ENCODE measurements around the gene ARHGAP27. TPM values are rescaled to one million over a fixed set of nuclear protein-coding genes. Genes with fewer than 3 reads are reported as not detected.

ARHGAP27 gene
- polyA plus RNA-seq, 1 experiment = 2.3 TPM

- ChIA-PET POLR2A (no interaction called here), CTCF (interaction anchor here (0.6 to 6.4 kb wide), 17 partner anchors 8 to 177 kb away, joined by 3 to 50 read pairs (median 4); no protein-coding TSS in a partner anchor)
- H3K27me3 ChIP-seq (ENCODE audit: control insufficient read depth, insufficient read depth, low read length) = peaks cover 1% of the 10 kb centered on the region; the same call in 1 of the 2 replicates
- H3K36me3 ChIP-seq (ENCODE audit: control insufficient read depth, insufficient read depth, low read length) = no peaks in the 10 kb centered on the region
- no peak for TF ChIP-seq CTCF (IDR thresholded peaks at IDR 0.05; ENCODE audit: insufficient read depth, low read depth, low read length)
- H3K4me3 ChIP-seq (ENCODE audit: low read depth, low read length) = peak overlapping the region; percentile 4; the same call in 1 of the 2 replicates
- DNase-seq (ENCODE audit: low read depth) = no peak
Observed at GRCh38 chr17:45395569-45396415, 36.9 kb downstream of the ARHGAP27 start.

- Histone ChIP-seq H3K36me3 (ENCODE audit: control insufficient read depth, insufficient read depth, low read length) (no peaks in the 10 kb centered on the region), H3K4me3 (ENCODE audit: low read depth, low read length) (peak overlapping the region; percentile 4; the same call in 1 of the 2 replicates), H3K27me3 (ENCODE audit: control insufficient read depth, insufficient read depth, low read length) (peaks cover 1% of the 10 kb centered on the region; the same call in 1 of the 2 replicates)
- ChIA-PET CTCF (interaction anchor here (0.6 to 6.4 kb wide), 21 partner anchors 9 to 1233 kb away, joined by 3 to 50 read pairs (median 4); no protein-coding TSS in a partner anchor), POLR2A (no interaction called here)
- DNase-seq (ENCODE audit: low read depth) = peak; percentile 27
- TF ChIP-seq CTCF (IDR thresholded peaks at IDR 0.05; ENCODE audit: insufficient read depth, low read depth, low read length) = peak; percentile 80
Observed at GRCh38 chr17:45394913-45395568, 37.6 kb downstream of the ARHGAP27 start.

- Histone ChIP-seq H3K4me3 (ENCODE audit: low read depth, low read length) (no peak overlapping the region), H3K36me3 (ENCODE audit: control insufficient read depth, insufficient read depth, low read length) (no peaks in the 10 kb centered on the region), H3K27me3 (ENCODE audit: control insufficient read depth, insufficient read depth, low read length) (peaks cover 1% of the 10 kb centered on the region; the same call in 1 of the 2 replicates)
- CTCF ChIA-PET = interaction anchor here (0.7 to 6.4 kb wide), 15 partner anchors 9 to 1233 kb away, joined by 3 to 50 read pairs (median 5); no protein-coding TSS in a partner anchor
- DNase-seq (ENCODE audit: low read depth) = no peak
- POLR2A ChIA-PET = no interaction called here
- no peak for TF ChIP-seq CTCF (IDR thresholded peaks at IDR 0.05; ENCODE audit: insufficient read depth, low read depth, low read length)
Observed at GRCh38 chr17:45394564-45394912, 38.1 kb downstream of the ARHGAP27 start.

GRCh38 chr17:45394091-45394490 is 38.6 kb downstream of the ARHGAP27 start:
- DNase-seq (ENCODE audit: low read depth) = no peak
- ChIA-PET POLR2A (no interaction called here), CTCF (interaction anchor here (1.0 to 6.4 kb wide), 12 partner anchors 11 to 175 kb away, joined by 3 to 50 read pairs (median 7); no protein-coding TSS in a partner anchor)
- H3K27me3 ChIP-seq (ENCODE audit: control insufficient read depth, insufficient read depth, low read length) = peaks cover 1% of the 10 kb centered on the region; the same call in 1 of the 2 replicates
- no peaks in the 10 kb centered on the region for H3K36me3 ChIP-seq (ENCODE audit: control insufficient read depth, insufficient read depth, low read length)
- H3K4me3 ChIP-seq (ENCODE audit: low read depth, low read length) = no peak overlapping the region
- no peak for TF ChIP-seq CTCF (IDR thresholded peaks at IDR 0.05; ENCODE audit: insufficient read depth, low read depth, low read length)

- ChIA-PET CTCF (interaction anchor here (0.7 to 6.4 kb wide), 10 partner anchors 10 to 175 kb away, joined by 3 to 50 read pairs (median 9); no protein-coding TSS in a partner anchor), POLR2A (no interaction called here)
- Histone ChIP-seq H3K4me3 (ENCODE audit: low read depth, low read length) (no peak overlapping the region), H3K36me3 (ENCODE audit: control insufficient read depth, insufficient read depth, low read length) (no peaks in the 10 kb centered on the region), H3K27me3 (ENCODE audit: control insufficient read depth, insufficient read depth, low read length) (peaks cover 1% of the 10 kb centered on the region; the same call in 1 of the 2 replicates)
- no peak for DNase-seq (ENCODE audit: low read depth)
- TF ChIP-seq CTCF (IDR thresholded peaks at IDR 0.05; ENCODE audit: insufficient read depth, low read depth, low read length) = no peak
Observed at GRCh38 chr17:45393411-45393810, 39.3 kb downstream of the ARHGAP27 start.

All from BJ (cell line).